ENCODE results near the gene COL11A2. TPM values are rescaled to one million over a fixed set of nuclear protein-coding genes. Genes with fewer than 3 reads are reported as not detected.

The COL11A2 gene
- total RNA-seq, 4 donors from 2014 or later = under 0.01 to 2.6 (median 1.0) TPM

MicroRNA genes within 50 kb of the gene (microRNA counts, 767-probe panel; counts per million panel counts)
- microRNA hsa-miR-219-1-3p (0 to 1,624 counts per million in 2 donors), microRNA hsa-miR-219-5p (0 counts per million in 2 donors)

Small RNA genes lying within 50 kb of the gene (microRNA-seq; reads per million reads assigned to microRNA genes)
- gene MIR219A1 (ENCODE audit: borderline microRNAs expressed, borderline replicate concordance) = 2.0 reads per million

Small RNA genes lying within 50 kb of the gene (small RNA-seq; reads per million reads assigned to genes)
- gene MIR219A1 = 0.18 reads per million
- not detected for gene RNY4P10

Other genes with a start within 250 kb of the COL11A2 start
- 100 to 1,000 TPM in 1 of 4 donors, 10 to 100 TPM in 2, 1 to 10 TPM in 1; 6.6 to 134 (median 51.7) TPM for gene HLA-DMA, start 239.4 kb downstream of the COL11A2 start, total RNA-seq
- gene BRD2, start 223.9 kb downstream of the COL11A2 start, total RNA-seq = 100 to 1,000 TPM in 2 of 4 donors, 10 to 100 TPM in 2; 42.5 to 202 (median 120) TPM
- 10 to 100 TPM in 3 of 4 donors, 1 to 10 TPM in 1; 8.2 to 34.1 (median 18.4) TPM for gene HLA-DOA, start 182.9 kb downstream of the COL11A2 start, total RNA-seq
- 100 to 1,000 TPM in 2 of 4 donors, 10 to 100 TPM in 2; 48.0 to 187 (median 135) TPM for gene HLA-DPA1, start 118.8 kb downstream of the COL11A2 start, total RNA-seq
- 100 to 1,000 TPM in 1 of 4 donors, 10 to 100 TPM in 3; 19.8 to 108 (median 43.6) TPM for gene HLA-DPB1, start 116.5 kb downstream of the COL11A2 start, total RNA-seq
- 10 to 100 TPM; 28.6 to 71.0 (median 34.0) TPM for gene RXRB, start 8.2 kb upstream of the COL11A2 start, total RNA-seq
- gene SLC39A7, start 8.4 kb upstream of the COL11A2 start, total RNA-seq = 10 to 100 TPM; 53.8 to 87.8 (median 57.5) TPM
- gene HSD17B8, start 12.2 kb upstream of the COL11A2 start, total RNA-seq = 10 to 100 TPM in 1 of 4 donors, 1 to 10 TPM in 2, not detected in 1; 2.6 to 11.3 (median 5.8) TPM
- 10 to 100 TPM in 3 of 4 donors, 1 to 10 TPM in 1; 1.8 to 66.9 (median 30.1) TPM for gene RING1, start 16.0 kb upstream of the COL11A2 start, total RNA-seq
- 10 to 100 TPM; 12.8 to 58.4 (median 37.5) TPM for gene VPS52, start 79.4 kb upstream of the COL11A2 start, total RNA-seq
- 1,000 to 10,000 TPM; 2,386 to 5,510 (median 4,061) TPM for gene RPS18, start 79.6 kb upstream of the COL11A2 start, total RNA-seq
- 10 to 100 TPM in 3 of 4 donors, 1 to 10 TPM in 1; 5.5 to 15.9 (median 14.3) TPM for gene B3GALT4, start 84.7 kb upstream of the COL11A2 start, total RNA-seq
- gene WDR46, start 96.8 kb upstream of the COL11A2 start, total RNA-seq = 10 to 100 TPM; 17.9 to 60.3 (median 31.7) TPM
- 10 to 100 TPM; 13.6 to 33.5 (median 21.6) TPM for gene PFDN6, start 97.1 kb upstream of the COL11A2 start, total RNA-seq
- gene RGL2, start 106.5 kb upstream of the COL11A2 start, total RNA-seq = 100 to 1,000 TPM in 1 of 4 donors, 10 to 100 TPM in 3; 34.4 to 118 (median 36.0) TPM
- 10 to 100 TPM; 17.6 to 83.9 (median 41.4) TPM for gene TAPBP, start 121.6 kb upstream of the COL11A2 start, total RNA-seq
- 10 to 100 TPM in 2 of 4 donors, 1 to 10 TPM in 2; 3.8 to 31.3 (median 16.0) TPM for gene ZBTB22, start 125.3 kb upstream of the COL11A2 start, total RNA-seq
- 100 to 1,000 TPM in 1 of 4 donors, 10 to 100 TPM in 3; 18.2 to 120 (median 32.3) TPM for gene DAXX, start 130.5 kb upstream of the COL11A2 start, total RNA-seq
- 10 to 100 TPM in 1 of 4 donors, 1 to 10 TPM in 1, not detected in 2; 1.8 to 20.0 TPM for gene KIFC1, start 199.4 kb upstream of the COL11A2 start, total RNA-seq
- 100 to 1,000 TPM in 1 of 4 donors, 10 to 100 TPM in 3; 10.5 to 147 (median 35.3) TPM for gene PHF1, start 218.5 kb upstream of the COL11A2 start, total RNA-seq
- gene CUTA, start 225.6 kb upstream of the COL11A2 start, total RNA-seq = 100 to 1,000 TPM in 1 of 4 donors, 10 to 100 TPM in 3; 10.8 to 135 (median 72.7) TPM
- 10 to 100 TPM; 11.5 to 67.6 (median 14.4) TPM for gene SYNGAP1, start 227.6 kb upstream of the COL11A2 start, total RNA-seq